ENCODE results near the gene BMP6.

Gene BMP6

GRCh38 chr6:7878401-7878964, 152.6 kb downstream of the BMP6 start:
- H3K36me3 ChIP-seq (ENCODE audit: control insufficient read depth, insufficient read depth, low read length) = peaks cover 18% of the 10 kb centered on the region
- no peak overlapping the region for H3K27ac ChIP-seq (ENCODE audit: low read depth, low read length)
- no peaks in the 10 kb centered on the region for H3K27me3 ChIP-seq (ENCODE audit: control insufficient read depth, insufficient read depth, low read length)
- no peak overlapping the region for H3K9ac ChIP-seq (ENCODE audit: low read length)
- no peaks in the 10 kb centered on the region for H3K4me1 ChIP-seq (ENCODE audit: control insufficient read depth, insufficient read depth, low read length)
- no peak overlapping the region for H3K4me3 ChIP-seq (ENCODE audit: low read length)

- no peaks in the 10 kb centered on the region for H3K4me1 ChIP-seq (ENCODE audit: control insufficient read depth, insufficient read depth, low read length)
- no peaks in the 10 kb centered on the region for H3K27me3 ChIP-seq (ENCODE audit: control insufficient read depth, insufficient read depth, low read length)
- H3K27ac ChIP-seq (ENCODE audit: low read depth, low read length) = no peak overlapping the region
- no peak overlapping the region for H3K9ac ChIP-seq (ENCODE audit: low read length)
- peaks cover 18% of the 10 kb centered on the region for H3K36me3 ChIP-seq (ENCODE audit: control insufficient read depth, insufficient read depth, low read length)
- H3K4me3 ChIP-seq (ENCODE audit: low read length) = no peak overlapping the region
Measured at GRCh38 chr6:7879043-7879442, 153.1 kb downstream of the BMP6 start.

DNA sequence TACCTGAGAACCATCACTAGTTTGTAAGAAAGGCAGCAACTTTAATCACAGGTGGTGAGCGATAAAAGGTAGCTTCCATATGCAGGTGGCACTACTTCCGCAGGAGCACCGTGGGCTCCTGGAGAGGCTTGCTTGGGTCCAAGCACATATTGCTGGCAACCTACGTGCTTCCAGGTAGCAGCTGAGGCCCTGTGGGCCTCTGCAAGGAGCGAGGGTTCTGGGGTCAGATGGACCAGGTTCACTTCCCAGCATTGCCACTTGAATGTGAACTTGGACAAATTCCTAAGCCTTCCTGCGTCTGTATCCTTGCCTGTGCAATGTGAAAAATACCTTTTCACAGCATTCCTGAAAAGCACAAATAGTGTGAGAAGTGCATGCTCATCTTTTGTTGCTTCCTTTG, 153.7 kb downstream of the BMP6 start:
- H3K9ac ChIP-seq (ENCODE audit: low read length) = no peak overlapping the region
- H3K27me3 ChIP-seq (ENCODE audit: control insufficient read depth, insufficient read depth, low read length) = no peaks in the 10 kb centered on the region
- no peak overlapping the region for H3K4me3 ChIP-seq (ENCODE audit: low read length)
- peaks cover 21% of the 10 kb centered on the region for H3K36me3 ChIP-seq (ENCODE audit: control insufficient read depth, insufficient read depth, low read length)
- H3K27ac ChIP-seq (ENCODE audit: low read depth, low read length) = no peak overlapping the region
- no peaks in the 10 kb centered on the region for H3K4me1 ChIP-seq (ENCODE audit: control insufficient read depth, insufficient read depth, low read length)

DNA sequence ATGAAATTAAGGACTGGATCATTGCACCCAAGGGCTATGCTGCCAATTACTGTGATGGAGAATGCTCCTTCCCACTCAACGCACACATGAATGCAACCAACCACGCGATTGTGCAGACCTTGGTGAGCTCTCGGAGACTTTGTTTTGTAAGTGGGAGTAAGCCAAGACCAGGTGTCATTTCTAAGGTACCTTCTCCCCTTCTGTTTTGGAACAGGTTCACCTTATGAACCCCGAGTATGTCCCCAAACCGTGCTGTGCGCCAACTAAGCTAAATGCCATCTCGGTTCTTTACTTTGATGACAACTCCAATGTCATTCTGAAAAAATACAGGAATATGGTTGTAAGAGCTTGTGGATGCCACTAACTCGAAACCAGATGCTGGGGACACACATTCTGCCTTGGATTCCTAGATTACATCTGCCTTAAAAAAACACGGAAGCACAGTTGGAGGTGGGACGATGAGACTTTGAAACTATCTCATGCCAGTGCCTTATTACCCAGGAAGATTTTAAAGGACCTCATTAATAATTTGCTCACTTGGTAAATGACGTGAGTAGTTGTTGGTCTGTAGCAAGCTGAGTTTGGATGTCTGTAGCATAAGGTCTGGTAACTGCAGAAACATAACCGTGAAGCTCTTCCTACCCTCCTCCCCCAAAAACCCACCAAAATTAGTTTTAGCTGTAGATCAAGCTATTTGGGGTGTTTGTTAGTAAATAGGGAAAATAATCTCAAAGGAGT, 154.2 kb downstream of the BMP6 start:
- no peaks in the 10 kb centered on the region for H3K4me1 ChIP-seq (ENCODE audit: control insufficient read depth, insufficient read depth, low read length)
- H3K27me3 ChIP-seq (ENCODE audit: control insufficient read depth, insufficient read depth, low read length) = no peaks in the 10 kb centered on the region
- peaks cover 26% of the 10 kb centered on the region for H3K36me3 ChIP-seq (ENCODE audit: control insufficient read depth, insufficient read depth, low read length)
- no peak overlapping the region for H3K27ac ChIP-seq (ENCODE audit: low read depth, low read length)
- H3K9ac ChIP-seq (ENCODE audit: low read length) = no peak overlapping the region
- no peak overlapping the region for H3K4me3 ChIP-seq (ENCODE audit: low read length)

- H3K36me3 ChIP-seq (ENCODE audit: control insufficient read depth, insufficient read depth, low read length) = peaks cover 28% of the 10 kb centered on the region
Measured at GRCh38 chr6:7880718-7881107, 154.8 kb downstream of the BMP6 start.

DNA sequence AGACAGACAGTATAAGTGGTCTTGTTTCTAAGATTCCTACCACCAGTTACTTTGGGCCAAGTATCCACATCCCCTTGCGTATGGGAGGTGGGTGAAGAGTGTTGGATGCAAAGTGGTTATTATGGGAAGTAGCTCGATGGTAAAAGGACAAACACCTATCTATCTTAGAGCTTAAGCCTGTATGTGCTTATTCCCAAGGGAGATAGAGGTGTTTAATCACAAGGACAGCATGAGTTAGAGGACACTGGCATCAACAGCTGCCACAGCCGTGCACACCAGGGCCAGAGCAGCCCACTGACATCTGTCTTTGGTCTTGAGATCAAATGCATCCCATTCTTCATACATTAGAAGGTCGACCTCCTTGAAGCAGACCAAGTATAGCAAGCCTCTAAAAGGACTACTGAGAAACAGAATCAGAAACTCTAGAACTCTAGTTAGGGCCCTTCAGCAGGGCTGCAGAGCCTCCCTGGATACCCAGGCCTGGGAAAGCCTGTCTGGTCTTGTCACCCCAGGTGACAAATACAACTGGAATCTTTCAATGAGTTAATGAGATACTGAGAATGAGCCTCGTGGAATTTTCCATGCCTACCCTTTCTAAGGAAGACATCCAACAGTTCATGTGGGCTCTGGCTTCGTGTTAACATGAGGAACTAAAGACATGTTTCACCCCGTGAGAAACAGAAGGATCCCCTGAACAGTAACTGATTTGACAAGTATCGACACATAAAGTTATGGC, 156.0 kb downstream of the BMP6 start:
- Histone ChIP-seq H3K36me3 (ENCODE audit: control insufficient read depth, insufficient read depth, low read length) (peaks cover 32% of the 10 kb centered on the region), H3K27ac (ENCODE audit: low read depth, low read length) (no peak overlapping the region), H3K9ac (ENCODE audit: low read length) (no peak overlapping the region), H3K27me3 (ENCODE audit: control insufficient read depth, insufficient read depth, low read length) (no peaks in the 10 kb centered on the region), H3K4me1 (ENCODE audit: control insufficient read depth, insufficient read depth, low read length) (no peaks in the 10 kb centered on the region), H3K4me3 (ENCODE audit: low read length) (no peak overlapping the region)

More at GRCh38 chr6:7880718-7881107, 154.8 kb downstream of the BMP6 start:
- Histone ChIP-seq H3K27me3 (ENCODE audit: control insufficient read depth, insufficient read depth, low read length) (no peaks in the 10 kb centered on the region), H3K4me1 (ENCODE audit: control insufficient read depth, insufficient read depth, low read length) (no peaks in the 10 kb centered on the region), H3K27ac (ENCODE audit: low read depth, low read length) (no peak overlapping the region), H3K4me3 (ENCODE audit: low read length) (no peak overlapping the region), H3K9ac (ENCODE audit: low read length) (no peak overlapping the region)

- no peak overlapping the region for H3K9ac ChIP-seq (ENCODE audit: low read length)
- no peaks in the 10 kb centered on the region for H3K27me3 ChIP-seq (ENCODE audit: control insufficient read depth, insufficient read depth, low read length)
- H3K4me3 ChIP-seq (ENCODE audit: low read length) = no peak overlapping the region
- H3K27ac ChIP-seq (ENCODE audit: low read depth, low read length) = no peak overlapping the region
- H3K4me1 ChIP-seq (ENCODE audit: control insufficient read depth, insufficient read depth, low read length) = no peaks in the 10 kb centered on the region
- H3K36me3 ChIP-seq (ENCODE audit: control insufficient read depth, insufficient read depth, low read length) = peaks cover 39% of the 10 kb centered on the region
Measured at GRCh38 chr6:7882505-7883257, 156.8 kb downstream of the BMP6 start.

GRCh38 chr6:7883381-7883780, 157.5 kb downstream of the BMP6 start:
- Histone ChIP-seq H3K27me3 (ENCODE audit: control insufficient read depth, insufficient read depth, low read length) (no peaks in the 10 kb centered on the region), H3K36me3 (ENCODE audit: control insufficient read depth, insufficient read depth, low read length) (peaks cover 43% of the 10 kb centered on the region), H3K27ac (ENCODE audit: low read depth, low read length) (no peak overlapping the region), H3K9ac (ENCODE audit: low read length) (no peak overlapping the region), H3K4me1 (ENCODE audit: control insufficient read depth, insufficient read depth, low read length) (no peaks in the 10 kb centered on the region), H3K4me3 (ENCODE audit: low read length) (no peak overlapping the region)

DNA sequence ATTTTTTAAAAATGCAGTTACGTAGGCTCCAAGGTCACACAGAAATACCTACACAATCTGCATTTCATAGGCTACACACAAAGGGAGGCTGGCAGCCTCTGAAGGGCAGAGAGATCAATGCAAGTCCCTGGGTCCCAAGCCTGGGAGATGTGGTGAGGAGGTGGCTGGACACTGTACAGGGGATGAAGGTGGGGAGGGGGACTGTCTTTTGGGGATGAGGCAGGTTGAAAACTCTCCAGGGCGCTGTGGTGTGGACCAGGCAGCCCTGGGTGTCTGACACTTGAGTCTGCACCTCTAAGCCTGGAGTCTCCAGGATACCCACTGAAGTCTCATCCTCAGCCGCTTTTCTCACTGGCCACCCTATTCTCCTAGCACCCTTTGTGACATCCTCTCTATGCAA, 160.2 kb downstream of the BMP6 start:
- H3K27me3 ChIP-seq (ENCODE audit: control insufficient read depth, insufficient read depth, low read length) = no peaks in the 10 kb centered on the region
- H3K9ac ChIP-seq (ENCODE audit: low read length) = no peak overlapping the region
- H3K36me3 ChIP-seq (ENCODE audit: control insufficient read depth, insufficient read depth, low read length) = peaks cover 50% of the 10 kb centered on the region

DNA sequence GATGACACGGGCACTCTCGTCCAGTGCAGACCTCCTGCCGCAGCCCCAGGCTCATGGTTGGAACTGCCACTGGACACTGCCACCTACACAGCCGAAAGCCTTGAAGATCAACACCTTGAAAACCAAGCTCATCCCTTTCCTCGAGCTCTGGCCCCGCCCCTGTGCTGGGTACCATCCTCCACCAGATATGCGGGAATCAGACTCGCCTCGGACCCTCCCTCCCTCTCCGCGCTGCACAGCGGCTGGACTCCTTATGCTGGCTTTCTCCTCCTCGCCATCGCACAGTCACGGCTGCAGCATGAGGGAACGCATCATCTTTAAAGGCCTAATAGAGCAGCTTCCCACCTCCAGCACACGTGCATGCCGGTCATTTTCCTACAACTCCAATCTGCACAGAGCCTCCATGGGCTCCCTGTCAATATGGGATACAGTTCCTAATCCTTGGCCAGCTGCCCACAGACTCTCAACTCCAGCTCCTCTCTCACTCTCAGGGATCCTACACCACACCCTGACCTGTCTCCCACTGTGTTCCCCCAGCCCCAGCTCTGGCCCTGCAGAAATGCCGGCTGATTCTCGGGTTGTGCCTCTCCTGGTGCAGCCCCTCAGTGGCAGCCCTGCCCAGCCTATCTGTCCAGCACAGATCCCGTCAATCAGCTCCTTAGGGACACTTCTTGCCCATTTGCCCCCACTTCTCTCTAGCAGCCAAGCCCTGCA, 161.5 kb downstream of the BMP6 start:
- H3K9ac ChIP-seq (ENCODE audit: low read length) = no peak overlapping the region
- no peak overlapping the region for H3K4me3 ChIP-seq (ENCODE audit: low read length)
- no peak overlapping the region for H3K27ac ChIP-seq (ENCODE audit: low read depth, low read length)
- H3K4me1 ChIP-seq (ENCODE audit: control insufficient read depth, insufficient read depth, low read length) = no peaks in the 10 kb centered on the region
- H3K36me3 ChIP-seq (ENCODE audit: control insufficient read depth, insufficient read depth, low read length) = peaks cover 49% of the 10 kb centered on the region
- H3K27me3 ChIP-seq (ENCODE audit: control insufficient read depth, insufficient read depth, low read length) = no peaks in the 10 kb centered on the region

More for the DNA sequence above, 160.2 kb downstream of the BMP6 start:
- H3K27ac ChIP-seq (ENCODE audit: low read depth, low read length) = no peak overlapping the region
- H3K4me3 ChIP-seq (ENCODE audit: low read length) = no peak overlapping the region
- H3K4me1 ChIP-seq (ENCODE audit: control insufficient read depth, insufficient read depth, low read length) = no peaks in the 10 kb centered on the region

- Histone ChIP-seq H3K27ac (ENCODE audit: low read depth, low read length) (no peak overlapping the region), H3K27me3 (ENCODE audit: control insufficient read depth, insufficient read depth, low read length) (no peaks in the 10 kb centered on the region), H3K4me1 (ENCODE audit: control insufficient read depth, insufficient read depth, low read length) (no peaks in the 10 kb centered on the region), H3K9ac (ENCODE audit: low read length) (no peak overlapping the region), H3K36me3 (ENCODE audit: control insufficient read depth, insufficient read depth, low read length) (peaks cover 49% of the 10 kb centered on the region), H3K4me3 (ENCODE audit: low read length) (no peak overlapping the region)
Measured at GRCh38 chr6:7888587-7889357, 162.9 kb downstream of the BMP6 start.

Data from rectal smooth muscle tissue (tissue), 1 donor.